HG02973 (cell line): ENCODE measurements around the gene ITPR1.

Source experiments
- ATAC-seq: cut with Tn5 transposase; IDR thresholded peaks from one replicate; pipeline ENCODE4 v1.9.1; 2021; ENCODE audit warnings: moderate library complexity; ENCODE audit not compliant: unreplicated experiment

Gene ITPR1

GRCh38 chr3:4564928-4565586, 71.9 kb downstream of the ITPR1 start:
- no peak for ATAC-seq

DNA sequence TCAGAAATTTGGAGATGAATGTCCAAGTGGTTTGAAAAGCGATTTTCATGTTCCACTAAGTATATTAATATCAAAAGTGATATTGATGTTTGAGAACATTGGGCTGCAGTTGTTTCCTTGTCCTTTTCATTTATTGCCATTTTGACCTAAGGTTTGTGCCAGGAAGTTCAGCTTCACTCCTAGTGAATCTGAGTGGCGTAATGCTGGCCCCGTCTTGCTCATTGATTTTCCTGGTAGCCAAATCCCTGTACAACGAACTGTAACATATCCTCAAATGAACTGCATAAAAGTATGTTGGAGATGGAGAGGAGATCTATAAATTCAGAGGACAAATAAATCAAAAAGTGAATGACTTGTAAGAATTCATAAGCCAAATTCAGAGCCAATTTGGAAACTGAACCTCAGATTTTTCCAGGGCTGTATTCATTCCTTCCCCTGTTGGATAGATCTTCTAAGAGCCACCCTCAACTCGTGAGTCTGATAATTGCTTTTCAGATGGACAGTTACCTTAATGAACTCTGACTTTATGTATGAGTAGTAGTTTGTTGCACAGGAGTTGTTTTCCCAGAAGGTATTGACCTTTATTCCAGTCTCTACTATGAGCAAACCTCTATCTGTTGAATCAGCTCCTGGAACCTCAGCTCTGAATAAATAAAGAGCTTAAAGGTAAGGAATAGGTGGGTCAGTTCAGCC, 72.8 kb downstream of the ITPR1 start:
- ATAC-seq, result no peak

DNA sequence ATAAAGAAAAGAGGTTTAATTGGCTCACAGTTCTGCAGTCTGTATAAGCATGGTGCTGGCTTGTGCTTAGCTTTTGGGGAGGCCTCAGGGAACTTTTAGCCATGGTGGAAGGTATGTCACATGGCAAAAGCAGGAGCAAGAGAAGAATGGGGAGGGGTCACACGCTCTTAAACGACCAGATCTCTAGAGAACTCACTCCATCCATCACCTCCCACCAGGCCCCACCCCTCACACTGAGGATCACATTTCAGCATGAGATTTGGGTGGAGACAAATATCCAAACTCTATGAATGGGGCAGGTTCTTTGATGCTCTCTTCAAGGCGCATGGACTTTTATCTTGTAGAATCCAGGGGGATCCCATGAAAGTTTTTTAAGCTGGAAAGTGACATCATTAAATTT, 75.7 kb downstream of the ITPR1 start:
- no peak for ATAC-seq

- ATAC-seq, result no peak
These were observed 77.9 kb downstream of the ITPR1 start for GRCh38 chr3:4570840-4571621.

- ATAC-seq, result no peak
These were observed 78.7 kb downstream of the ITPR1 start for GRCh38 chr3:4571690-4572334.

DNA sequence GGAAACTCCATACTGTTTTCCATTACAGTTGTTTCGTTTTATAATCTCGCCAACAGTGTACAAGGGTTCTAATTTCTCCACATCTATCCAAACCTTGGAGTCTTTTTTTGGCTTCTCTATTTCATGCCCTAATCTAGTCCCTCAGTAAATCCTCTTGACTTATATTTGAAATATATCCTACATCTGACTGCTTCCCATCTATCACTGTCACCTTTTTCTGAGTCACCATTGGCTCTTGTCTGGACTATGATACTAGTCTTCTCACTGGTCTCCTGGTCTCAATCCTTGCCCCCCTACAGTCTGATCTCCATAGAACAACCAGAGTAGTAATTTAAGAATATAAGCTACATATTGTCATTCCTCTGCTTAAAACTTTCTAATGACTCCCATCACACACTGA, 80.0 kb downstream of the ITPR1 start:
- ATAC-seq, result no peak

DNA sequence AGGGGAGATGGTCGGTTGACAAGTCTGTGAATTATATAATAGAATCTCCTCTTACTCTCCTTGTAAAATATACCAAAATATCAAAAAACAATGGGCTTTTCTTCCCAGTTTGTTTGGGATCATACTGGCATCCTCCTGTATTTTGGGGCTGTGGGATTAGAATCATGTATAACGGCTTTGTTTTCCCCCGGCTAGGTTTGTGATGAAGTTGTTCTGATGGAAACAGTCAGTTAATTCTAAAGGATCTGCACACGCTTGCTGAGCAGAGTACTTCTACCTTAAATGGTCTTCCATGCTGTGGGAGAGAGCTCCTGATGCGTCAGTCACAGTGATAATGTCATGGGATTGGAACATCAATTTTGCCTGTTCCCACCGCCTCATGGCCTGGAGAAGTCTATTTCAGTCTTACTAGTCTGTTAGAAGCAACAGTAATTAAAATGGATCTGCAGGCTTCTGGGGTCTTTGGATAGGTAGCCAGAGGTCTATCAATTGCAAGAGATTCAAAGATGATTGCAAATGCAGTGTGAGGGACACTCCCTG, 81.3 kb downstream of the ITPR1 start:
- ATAC-seq, result no peak

DNA sequence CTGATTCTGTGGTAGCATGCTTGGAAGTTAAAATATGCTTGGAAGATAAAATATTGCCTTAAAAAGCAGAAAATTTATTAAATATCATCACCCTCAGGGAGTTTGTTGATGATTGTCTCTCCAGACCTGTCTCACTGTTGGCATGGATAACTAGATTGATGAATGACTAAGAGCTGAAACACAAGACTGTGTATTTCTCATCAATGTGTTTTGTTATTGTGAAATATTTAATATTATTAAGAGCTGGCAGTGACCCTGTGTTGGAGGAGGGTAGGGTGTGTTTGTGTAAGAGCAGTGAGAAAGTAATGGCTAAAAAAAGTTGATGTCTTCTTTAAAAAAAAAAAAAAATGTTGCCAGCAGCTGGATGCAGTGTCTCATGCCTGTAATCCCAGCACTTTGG, 82.2 kb downstream of the ITPR1 start:
- no peak for ATAC-seq

- no peak for ATAC-seq
These were observed 84.6 kb downstream of the ITPR1 start for GRCh38 chr3:4577721-4578120.

DNA sequence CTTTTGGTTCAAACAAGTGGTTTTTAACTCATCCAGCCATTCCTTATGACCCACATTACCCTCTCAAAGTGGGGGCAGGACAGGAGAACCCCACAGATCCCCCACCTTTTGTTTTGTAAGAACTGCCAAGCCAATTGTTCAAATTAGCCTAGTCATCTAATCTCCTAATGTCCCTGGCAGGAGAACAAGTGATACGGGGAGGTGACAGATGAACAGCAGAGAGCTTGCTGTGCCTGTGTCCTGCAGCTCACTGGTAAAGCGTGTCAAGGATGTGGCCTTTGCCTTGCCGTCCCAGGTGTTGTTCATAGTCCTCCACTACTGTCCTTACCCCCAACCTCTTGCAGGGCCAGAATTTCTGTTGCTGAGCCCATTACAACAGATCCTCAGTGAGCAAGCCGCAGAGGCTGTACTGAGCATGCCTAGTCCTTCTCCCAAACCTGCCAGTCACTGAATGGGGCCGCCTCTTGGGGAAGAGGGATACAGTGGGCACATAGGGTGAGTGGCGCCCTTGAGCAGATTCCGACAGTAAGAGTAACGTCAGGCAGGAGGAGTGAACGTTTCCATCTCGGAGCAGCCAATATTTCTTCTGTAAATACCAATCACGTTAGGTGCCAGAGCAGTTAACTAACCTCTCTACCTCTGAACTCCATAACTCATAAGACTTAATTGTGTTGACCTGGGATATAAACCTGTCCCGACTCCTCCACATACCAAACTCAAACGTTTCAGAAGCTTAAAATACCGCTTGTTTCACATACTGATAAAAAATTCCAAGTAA, 87.4 kb downstream of the ITPR1 start:
- no peak for ATAC-seq

DNA sequence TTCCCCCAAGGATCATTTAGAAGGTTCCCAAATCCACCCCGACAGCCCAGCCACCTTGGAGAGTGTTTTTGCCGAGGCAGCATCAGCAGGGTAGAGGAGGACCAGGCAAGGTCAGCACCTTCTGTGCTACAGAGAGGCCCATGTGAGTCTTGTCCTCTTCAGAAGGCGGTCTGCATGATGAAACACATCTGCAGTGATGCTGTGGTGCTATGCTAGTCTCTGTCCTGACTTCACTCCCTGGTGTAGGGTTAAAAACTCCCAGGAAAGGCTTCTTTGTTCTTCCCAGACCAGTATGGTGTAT, 87.9 kb downstream of the ITPR1 start:
- no peak for ATAC-seq

GRCh38 chr3:4581498-4581897, 88.3 kb downstream of the ITPR1 start:
- no peak for ATAC-seq

DNA sequence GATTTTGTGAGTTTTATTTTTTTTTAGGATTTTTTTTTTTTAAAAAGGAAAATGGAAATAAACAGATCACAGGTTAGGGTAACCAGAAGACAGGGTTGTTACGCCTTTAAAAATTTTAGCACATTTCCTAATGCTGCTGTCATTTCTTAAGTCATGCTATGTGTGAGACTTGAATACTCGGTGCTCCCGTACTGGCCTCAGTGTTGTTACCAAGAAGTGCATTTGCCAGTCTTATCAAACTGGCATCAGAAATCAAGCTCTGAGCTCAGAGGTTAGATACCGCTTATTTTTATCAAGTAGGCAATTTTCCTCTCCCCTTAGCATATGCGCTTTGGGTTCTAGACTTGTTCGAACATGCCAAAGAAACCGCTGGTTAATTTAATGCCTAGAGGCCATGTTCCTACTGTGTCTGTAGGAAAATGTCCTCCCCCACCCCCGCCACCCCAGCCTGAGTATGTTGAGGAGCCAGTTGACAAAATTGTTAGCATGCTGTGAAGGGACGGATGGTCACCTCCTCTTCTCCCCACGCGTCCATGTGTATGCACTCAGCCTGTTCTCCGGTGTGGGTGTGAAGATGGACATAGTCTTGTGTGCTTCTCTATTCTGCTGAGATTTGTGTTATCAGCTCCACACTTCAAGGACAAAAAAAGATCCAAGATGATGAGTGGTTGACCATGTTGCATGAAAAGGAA, 88.9 kb downstream of the ITPR1 start:
- ATAC-seq, result no peak

GRCh38 chr3:4582624-4583023, 89.5 kb downstream of the ITPR1 start:
- ATAC-seq, result no peak

DNA sequence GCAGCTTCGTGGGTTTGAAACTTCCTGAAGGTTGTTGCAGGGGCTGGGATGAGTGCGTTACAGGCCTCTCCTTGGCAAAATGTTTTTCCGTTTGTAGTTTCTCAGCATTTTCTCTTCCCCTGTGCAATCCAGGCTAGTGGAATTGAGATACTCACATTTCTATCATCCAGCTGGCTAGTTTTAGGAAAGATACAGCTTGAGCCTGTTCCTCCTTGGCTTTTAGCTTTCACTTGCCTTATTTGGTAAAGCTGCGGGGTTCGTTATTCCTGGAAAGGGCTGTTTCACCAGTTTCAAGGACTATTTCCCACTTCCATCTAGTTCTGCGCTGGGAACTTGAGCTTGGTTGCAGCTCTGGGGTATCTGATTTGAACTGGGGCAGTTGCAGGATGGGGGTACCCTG, 90.3 kb downstream of the ITPR1 start:
- no peak for ATAC-seq

- peak; percentile 36 for ATAC-seq
These were observed 91.5 kb downstream of the ITPR1 start for GRCh38 chr3:4584456-4585249.

DNA sequence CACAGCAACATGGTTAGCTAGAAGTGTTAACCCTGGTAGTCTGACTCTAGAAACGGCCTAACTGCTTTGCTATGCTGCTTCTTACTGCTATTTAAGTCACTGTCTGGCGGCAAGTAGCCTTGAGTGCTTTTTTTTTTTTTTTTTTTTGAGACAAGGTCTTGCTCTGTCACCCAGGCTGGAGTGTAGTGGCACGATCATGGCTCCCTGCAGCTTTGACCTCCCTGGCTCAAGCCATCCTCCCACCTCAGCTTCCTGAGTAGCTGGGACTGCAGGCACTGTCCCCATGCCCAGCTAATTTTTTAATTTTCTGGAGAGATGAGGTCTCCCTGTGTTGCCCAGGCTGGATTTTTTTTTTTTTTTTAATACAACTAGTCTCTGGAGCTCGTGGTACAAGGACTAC, 93.2 kb downstream of the ITPR1 start:
- ATAC-seq, result no peak

DNA sequence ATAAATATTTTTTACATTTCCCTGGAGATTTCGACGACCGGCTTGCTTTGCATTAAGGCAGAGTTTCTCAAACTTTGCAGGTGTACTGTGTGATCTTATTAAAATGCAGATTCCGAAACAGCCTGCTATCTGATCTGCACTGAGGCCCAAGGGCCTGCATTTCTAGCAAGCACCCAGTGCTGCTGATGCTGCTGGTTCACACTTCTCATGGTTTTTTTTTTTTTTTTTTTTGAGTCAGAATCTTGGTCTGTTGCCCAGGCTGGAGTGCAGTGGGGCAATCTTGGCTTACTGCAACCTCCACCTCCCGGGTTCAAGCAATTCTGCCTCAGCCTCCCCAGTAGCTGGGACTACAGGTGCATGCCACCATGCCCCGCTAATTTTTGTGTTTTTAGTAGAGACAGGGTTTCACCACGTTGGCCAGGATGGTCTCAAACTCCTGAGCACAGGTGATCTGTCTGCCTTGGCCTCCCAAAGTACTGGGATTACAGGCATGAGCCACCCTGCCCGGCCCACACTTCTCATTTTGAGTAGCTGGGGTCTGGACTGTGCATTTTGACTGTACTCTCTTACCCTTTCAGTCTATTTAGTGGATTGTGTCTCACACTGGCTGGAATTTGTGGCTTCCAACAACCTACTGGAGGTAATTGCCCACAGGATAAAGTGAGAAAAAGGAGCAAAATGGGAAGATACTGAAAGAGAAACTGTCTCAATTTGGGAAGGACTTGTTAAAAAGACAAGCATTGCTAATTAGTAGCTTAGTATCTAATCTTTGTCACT, 94.1 kb downstream of the ITPR1 start:
- ATAC-seq, result no peak

DNA sequence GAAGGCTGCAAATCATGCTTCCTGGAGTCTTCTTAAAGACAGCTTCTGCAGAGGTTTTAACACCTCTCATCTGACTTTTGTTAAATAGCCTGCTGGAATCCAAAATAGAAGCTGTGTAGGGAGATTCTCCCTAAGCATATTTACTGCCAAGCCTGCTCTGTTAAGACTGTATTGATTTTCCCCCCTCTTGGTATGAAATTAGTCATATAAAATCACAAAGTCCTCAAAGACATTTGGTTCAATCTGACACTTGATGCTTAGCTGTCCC, 94.6 kb downstream of the ITPR1 start:
- ATAC-seq, result no peak
